T47D (cell line): ENCODE data around the gene SLC22A17.
A peak's percentile ranks its signal among the peaks of the same experiment; 100 is the strongest.

Source experiments
- DNase-seq, 2 experiments: peaks; one replicate each; pipeline versions ENCODE4 v3.0.0 to v3.0.0-alpha.2; 2011 to 2012; ENCODE audit warnings: low read depth in 1 of 2, low spot score in 1 of 2
- JUND ChIP-seq: IDR thresholded peaks from 2 replicates; pipeline ENCODE4 v1.6.1; 2012; ENCODE audit warnings: low read depth
- in situ Hi-C: cut with HindIII; loops from 2 replicates; pipeline ENCODE4 v1.10.0; 2016; ENCODE audit warnings: low sequenced_read_pairs, low pct_unique_long_range_greater_than_20kb

Gene SLC22A17

DNA sequence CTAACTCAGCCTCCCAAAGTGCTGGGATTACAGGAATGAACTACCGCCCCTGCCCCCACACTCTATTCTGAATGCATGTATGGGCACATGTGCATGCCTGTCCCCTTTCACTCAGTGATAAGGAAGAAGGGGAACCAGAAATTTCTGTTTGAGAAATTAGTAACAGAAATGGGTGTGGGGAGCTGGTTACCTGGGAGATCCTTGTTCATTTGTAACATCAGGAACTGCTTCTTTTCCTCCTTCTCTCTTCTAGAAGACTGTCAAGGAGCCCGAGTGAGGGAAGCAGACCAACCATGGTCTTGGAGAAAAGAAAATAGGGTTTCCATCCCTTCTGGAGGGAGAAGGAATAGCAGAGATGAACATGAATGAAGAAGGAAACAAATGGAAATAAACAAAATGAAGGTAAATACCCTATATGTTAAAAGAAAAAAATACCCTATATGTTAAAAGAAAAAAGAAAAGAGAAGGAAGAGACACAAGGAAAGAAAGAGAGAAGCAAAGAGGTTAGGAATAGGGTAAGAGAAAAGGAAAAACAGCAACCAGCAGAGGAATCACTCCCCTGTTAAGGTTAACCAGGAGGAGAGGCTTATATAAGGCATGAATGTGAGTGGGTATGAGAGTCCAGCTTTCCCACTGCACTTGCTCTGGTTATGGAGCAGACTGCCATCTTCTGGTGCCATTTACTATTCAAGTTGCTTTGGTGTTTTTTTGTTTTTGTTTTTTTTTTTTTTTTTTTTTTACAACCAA, 53.3 kb downstream of the SLC22A17 start:
- TF ChIP-seq JUND, result no peak
- peak; percentile 17 to 69 for DNase-seq
- in situ Hi-C loops, result no loop called here

DNA sequence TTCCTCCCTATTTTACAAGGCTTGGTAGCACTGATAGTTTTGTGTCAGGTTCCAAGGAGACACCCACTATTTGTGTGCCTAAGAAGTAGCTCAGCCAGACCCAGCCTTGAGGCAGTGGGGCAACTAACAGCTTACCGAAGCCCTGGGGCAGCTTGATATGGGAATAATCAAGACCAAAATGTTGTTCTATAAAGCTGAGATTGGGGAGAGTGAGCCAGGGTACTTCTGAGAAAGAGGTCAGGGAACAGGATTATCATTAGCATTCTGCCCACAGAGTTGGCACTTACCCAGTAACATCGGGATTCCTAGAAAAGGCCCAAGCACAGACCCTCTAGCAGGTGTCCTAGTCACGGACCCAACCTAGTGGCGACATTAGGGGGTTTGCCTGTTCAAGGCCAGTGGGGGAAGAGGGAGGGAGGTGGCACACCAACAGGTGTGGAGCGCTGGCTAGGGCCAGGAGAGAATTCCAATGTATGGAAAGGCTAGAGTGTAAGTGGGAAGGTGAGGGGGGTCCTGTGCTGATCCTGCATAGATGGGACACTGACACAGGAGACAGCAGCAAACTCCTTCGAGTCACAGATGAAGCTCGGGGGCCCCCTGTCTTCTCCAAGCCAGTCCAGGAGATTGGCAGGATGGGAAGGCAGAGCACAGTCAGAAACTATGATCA, 54.9 kb downstream of the SLC22A17 start:
- in situ Hi-C loops, result no loop called here
- TF ChIP-seq JUND, result no peak
- no peak for DNase-seq

DNA sequence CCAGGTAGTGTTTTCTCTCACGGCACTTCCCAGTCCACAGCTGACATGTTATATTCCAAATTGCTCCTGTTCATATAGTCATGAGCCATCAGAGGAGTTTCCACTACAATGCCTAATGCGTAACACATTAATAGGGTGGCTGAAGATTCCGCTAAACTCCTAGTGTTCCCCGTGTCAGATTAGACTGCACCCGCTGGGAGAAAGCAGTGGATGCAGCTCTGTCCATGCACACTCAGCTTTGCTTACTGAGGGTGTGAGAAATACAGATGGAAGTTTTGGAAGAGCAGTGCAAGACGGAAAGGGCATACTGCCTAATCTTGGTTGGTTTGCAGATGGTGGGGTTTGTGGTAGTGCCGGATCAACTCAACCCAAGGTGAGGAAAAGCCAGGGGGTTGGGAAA, 55.6 kb downstream of the SLC22A17 start:
- in situ Hi-C loops, result no loop called here
- DNase-seq, result no peak
- no peak for TF ChIP-seq JUND
